Measurements from ENCODE around the gene HLA-DPB1.

The HLA-DPB1 gene

DNA sequence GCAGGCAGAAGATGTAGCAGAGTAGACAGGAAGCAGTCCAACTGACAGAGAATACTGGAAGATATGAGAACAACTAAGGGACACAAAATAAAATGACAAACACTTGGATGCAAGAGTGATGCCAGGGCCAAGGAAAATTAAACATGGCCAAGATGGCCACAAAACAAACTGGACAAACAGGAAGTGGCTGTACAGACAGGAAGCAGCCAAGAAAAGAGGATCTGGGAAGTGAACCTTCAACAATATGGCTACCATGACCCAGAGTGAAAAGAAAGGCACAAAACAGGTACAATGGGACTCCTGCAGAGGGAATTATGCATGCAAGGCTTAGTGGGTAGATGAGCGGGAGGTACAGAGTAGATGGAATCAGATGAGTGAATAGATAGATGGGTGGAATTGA is 29.1 kb downstream of the HLA-DPB1 start:
- TF ChIP-seq EZH2 (IDR thresholded peaks at IDR 0.05): no peak
- TF ChIP-seq FOXP2 (optimal IDR thresholded peaks at IDR 0.05; ENCODE audit: control extremely low read depth, extremely low read length, insufficient read depth): no peak
- TF ChIP-seq POLR2AphosphoS5 (IDR thresholded peaks at IDR 0.05; ENCODE audit: borderline replicate concordance, low read depth, low read length): no peak
- DNase-seq (ENCODE audit: low read depth, low spot score): no peak
- Histone ChIP-seq H3K27ac (no peak overlapping the region), H3K9ac (ENCODE audit: insufficient read length) (no peak overlapping the region), H3K4me3 (no peak overlapping the region), H3K36me3 (ENCODE audit: insufficient read depth, low read length) (no peaks in the 10 kb centered on the region), H3K9me3 (ENCODE audit: low read depth, low read length) (no peaks in the 10 kb centered on the region)

DNA sequence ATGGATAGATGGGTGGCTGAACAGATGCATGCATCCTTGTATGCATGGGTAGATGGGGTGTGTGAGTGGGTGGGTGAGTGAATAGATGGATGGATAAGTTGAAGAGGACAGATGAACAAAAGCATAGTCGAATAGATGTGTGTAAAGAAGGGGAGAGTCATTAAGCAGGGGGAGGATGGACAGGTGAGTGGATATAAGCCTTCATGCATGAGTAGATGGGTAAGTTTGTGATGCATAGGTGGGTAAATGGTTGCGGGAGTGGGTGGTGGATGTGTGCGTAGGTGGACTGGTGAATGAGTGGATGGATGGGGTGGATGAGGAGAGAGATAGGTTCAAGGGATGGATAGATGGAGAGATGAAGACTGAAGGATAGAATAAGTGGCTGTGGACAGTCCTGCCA is 29.6 kb downstream of the HLA-DPB1 start:
- no peak for DNase-seq (ENCODE audit: low read depth, low spot score)
- Histone ChIP-seq H3K9me3 (ENCODE audit: low read depth, low read length) (no peaks in the 10 kb centered on the region), H3K27ac (no peak overlapping the region), H3K4me3 (no peak overlapping the region), H3K9ac (ENCODE audit: insufficient read length) (no peak overlapping the region), H3K36me3 (ENCODE audit: insufficient read depth, low read length) (no peaks in the 10 kb centered on the region)
- TF ChIP-seq EZH2 (IDR thresholded peaks at IDR 0.05): no peak
- no peak for TF ChIP-seq FOXP2 (optimal IDR thresholded peaks at IDR 0.05; ENCODE audit: control extremely low read depth, extremely low read length, insufficient read depth)
- TF ChIP-seq POLR2AphosphoS5 (IDR thresholded peaks at IDR 0.05; ENCODE audit: borderline replicate concordance, low read depth, low read length): no peak

DNA sequence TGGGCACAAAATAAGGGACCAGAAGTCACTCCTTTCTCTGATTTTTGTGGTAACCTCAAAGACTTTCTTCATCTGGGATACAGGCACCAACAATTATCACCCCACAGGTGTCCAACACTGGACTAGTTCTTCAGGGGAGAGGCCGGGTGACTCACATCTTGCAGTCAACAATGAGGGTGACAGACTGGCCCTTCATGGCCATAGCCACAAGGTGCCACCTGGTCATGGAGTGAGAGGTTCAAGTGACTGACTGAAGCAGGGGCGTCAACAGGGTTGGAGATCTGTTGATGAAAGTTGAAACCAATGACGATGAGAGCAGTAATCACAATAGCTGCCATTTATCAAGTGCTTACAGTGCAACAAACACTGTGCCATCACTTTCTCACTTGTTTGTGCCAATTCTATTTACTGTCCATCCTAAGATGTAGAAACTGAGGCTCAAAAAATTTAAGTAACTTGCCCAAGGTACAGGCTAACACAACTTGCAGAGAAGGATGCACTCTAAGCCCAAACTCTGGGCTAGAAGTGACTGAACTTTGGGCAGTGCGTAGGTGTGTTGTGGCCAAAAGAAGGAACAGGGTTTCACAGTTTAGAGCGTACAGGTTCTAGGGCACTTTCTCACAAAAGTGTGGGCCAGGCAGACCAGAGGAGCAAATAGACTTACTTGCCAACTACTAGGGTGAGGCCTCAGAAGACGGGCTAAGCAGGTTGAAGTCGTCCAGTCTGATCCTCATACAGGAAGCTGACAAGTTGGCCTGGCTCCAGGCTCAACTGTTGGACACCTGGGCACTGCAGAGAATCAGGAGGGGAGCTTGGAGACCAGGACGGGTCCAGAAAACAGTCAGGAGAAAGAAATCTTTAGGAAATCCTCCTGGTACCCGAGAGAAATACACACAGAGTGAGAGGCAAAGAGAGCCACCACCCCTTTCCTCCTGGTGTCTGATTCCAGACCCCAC is 30.4 kb downstream of the HLA-DPB1 start:
- no peak for TF ChIP-seq POLR2AphosphoS5 (IDR thresholded peaks at IDR 0.05; ENCODE audit: borderline replicate concordance, low read depth, low read length)
- no peak for TF ChIP-seq EZH2 (IDR thresholded peaks at IDR 0.05)
- TF ChIP-seq FOXP2 (optimal IDR thresholded peaks at IDR 0.05; ENCODE audit: control extremely low read depth, extremely low read length, insufficient read depth): no peak
- DNase-seq (ENCODE audit: low read depth, low spot score): no peak

DNA sequence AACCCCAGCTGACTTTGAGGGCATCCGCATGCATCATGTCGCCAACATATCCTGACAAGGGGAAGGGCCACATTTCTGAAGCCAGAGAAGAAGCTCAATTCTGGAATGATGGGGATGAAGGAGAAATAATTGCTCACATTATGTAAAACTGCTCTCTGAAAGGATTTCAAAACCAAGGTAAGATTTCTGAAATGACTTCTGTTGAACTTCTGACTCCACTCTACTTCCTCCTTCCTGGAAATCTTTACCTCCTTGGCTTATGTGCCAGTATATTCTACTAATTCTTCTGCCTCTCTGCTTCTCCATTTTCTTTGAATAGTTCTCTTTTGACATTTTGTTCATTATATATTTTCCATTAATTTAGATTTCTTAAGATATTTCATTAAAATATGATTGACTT is 31.9 kb downstream of the HLA-DPB1 start:
- no peak overlapping the region for H3K4me3 ChIP-seq
- no peak for TF ChIP-seq FOXP2 (optimal IDR thresholded peaks at IDR 0.05; ENCODE audit: control extremely low read depth, extremely low read length, insufficient read depth)
- H3K9ac ChIP-seq (ENCODE audit: insufficient read length): no peak overlapping the region
- H3K27ac ChIP-seq: no peak overlapping the region
- H3K36me3 ChIP-seq (ENCODE audit: insufficient read depth, low read length): no peaks in the 10 kb centered on the region
- no peaks in the 10 kb centered on the region for H3K9me3 ChIP-seq (ENCODE audit: low read depth, low read length)
- no peak for DNase-seq (ENCODE audit: low read depth, low spot score)

More for the DNA sequence above, 30.4 kb downstream of the HLA-DPB1 start:
- H3K9ac ChIP-seq (ENCODE audit: insufficient read length): no peak overlapping the region
- no peak overlapping the region for H3K27ac ChIP-seq
- H3K4me3 ChIP-seq: no peak overlapping the region
- H3K9me3 ChIP-seq (ENCODE audit: low read depth, low read length): no peaks in the 10 kb centered on the region
- no peaks in the 10 kb centered on the region for H3K36me3 ChIP-seq (ENCODE audit: insufficient read depth, low read length)

DNA sequence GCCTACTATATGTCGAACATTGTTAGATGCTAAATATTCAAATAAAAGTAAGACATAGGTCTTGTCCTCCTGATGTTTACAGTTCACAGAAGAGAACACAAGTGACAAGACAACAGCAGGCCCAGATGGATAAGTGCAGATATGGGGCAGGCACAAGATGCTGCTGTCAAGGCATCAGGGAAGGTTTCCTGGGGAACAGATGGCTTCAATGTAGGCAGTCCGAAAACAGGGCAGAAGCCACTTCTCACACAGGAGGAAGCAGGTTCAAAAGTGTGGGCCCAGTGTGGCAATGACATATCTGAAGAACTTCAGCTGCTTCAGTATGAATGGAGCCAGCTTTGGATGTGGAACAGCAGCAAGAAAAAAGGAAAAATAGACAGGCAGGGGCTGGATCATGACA is 32.5 kb downstream of the HLA-DPB1 start:
- H3K9me3 ChIP-seq (ENCODE audit: low read depth, low read length): no peaks in the 10 kb centered on the region
- no peaks in the 10 kb centered on the region for H3K36me3 ChIP-seq (ENCODE audit: insufficient read depth, low read length)
- no peak overlapping the region for H3K27ac ChIP-seq
- TF ChIP-seq POLR2AphosphoS5 (IDR thresholded peaks at IDR 0.05; ENCODE audit: borderline replicate concordance, low read depth, low read length) (no peak), EZH2 (IDR thresholded peaks at IDR 0.05) (no peak), FOXP2 (optimal IDR thresholded peaks at IDR 0.05; ENCODE audit: control extremely low read depth, extremely low read length, insufficient read depth) (no peak)
- H3K4me3 ChIP-seq: no peak overlapping the region
- H3K9ac ChIP-seq (ENCODE audit: insufficient read length): no peak overlapping the region
- DNase-seq (ENCODE audit: low read depth, low spot score): no peak

DNA sequence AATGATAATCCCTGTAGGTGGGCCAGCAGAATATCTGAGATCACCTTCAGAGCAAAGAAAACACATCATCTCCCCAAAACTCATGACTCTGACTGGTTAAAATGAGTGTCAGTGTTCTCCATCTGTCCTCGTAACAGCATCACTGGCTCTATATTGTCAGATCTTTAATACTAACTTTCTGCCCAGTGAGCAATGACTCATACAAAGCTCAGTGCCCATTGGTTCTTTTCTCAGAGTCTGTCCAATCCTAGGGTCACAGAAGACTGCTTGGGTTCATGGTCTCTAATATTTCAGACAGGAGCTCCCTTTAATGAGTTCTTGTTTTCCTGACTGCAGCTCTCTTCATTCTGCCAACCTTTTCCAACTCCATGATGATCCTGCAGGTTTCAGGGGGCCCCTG is 36.4 kb downstream of the HLA-DPB1 start:
- no peak overlapping the region for H3K9ac ChIP-seq (ENCODE audit: insufficient read length)
- no peak for DNase-seq (ENCODE audit: low read depth, low spot score)
- TF ChIP-seq FOXP2 (optimal IDR thresholded peaks at IDR 0.05; ENCODE audit: control extremely low read depth, extremely low read length, insufficient read depth) (no peak), EZH2 (IDR thresholded peaks at IDR 0.05) (no peak), POLR2AphosphoS5 (IDR thresholded peaks at IDR 0.05; ENCODE audit: borderline replicate concordance, low read depth, low read length) (no peak)

DNA sequence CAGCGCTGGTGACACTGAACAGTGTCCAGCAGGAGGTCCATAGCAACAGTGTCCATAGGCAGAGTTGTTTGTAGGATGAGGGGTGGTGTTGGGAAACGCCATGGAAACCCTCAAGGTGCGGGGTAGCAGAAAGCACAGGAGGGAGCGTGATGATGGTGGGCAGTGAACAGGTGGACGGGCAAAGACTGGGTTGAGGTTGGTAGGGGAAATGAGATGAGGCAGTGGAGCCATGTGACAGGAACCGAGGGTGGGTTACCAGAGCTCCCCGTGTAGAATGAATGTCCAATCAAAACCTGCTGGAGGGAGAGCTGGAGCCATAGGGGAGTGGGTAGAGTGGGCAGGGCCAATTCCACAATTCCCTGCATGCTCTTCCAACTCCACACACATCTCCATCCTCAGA is 38.0 kb downstream of the HLA-DPB1 start:
- no peaks in the 10 kb centered on the region for H3K9me3 ChIP-seq (ENCODE audit: low read depth, low read length)
- no peak overlapping the region for H3K4me3 ChIP-seq
- H3K9ac ChIP-seq (ENCODE audit: insufficient read length): no peak overlapping the region
- H3K36me3 ChIP-seq (ENCODE audit: insufficient read depth, low read length): no peaks in the 10 kb centered on the region
- H3K27ac ChIP-seq: no peak overlapping the region
- TF ChIP-seq POLR2AphosphoS5 (IDR thresholded peaks at IDR 0.05; ENCODE audit: borderline replicate concordance, low read depth, low read length) (no peak), EZH2 (IDR thresholded peaks at IDR 0.05) (no peak)
- no peak for DNase-seq (ENCODE audit: low read depth, low spot score)

More for the DNA sequence above, 36.4 kb downstream of the HLA-DPB1 start:
- no peaks in the 10 kb centered on the region for H3K9me3 ChIP-seq (ENCODE audit: low read depth, low read length)
- H3K36me3 ChIP-seq (ENCODE audit: insufficient read depth, low read length): no peaks in the 10 kb centered on the region
- H3K27ac ChIP-seq: no peak overlapping the region
- H3K4me3 ChIP-seq: no peak overlapping the region

DNA sequence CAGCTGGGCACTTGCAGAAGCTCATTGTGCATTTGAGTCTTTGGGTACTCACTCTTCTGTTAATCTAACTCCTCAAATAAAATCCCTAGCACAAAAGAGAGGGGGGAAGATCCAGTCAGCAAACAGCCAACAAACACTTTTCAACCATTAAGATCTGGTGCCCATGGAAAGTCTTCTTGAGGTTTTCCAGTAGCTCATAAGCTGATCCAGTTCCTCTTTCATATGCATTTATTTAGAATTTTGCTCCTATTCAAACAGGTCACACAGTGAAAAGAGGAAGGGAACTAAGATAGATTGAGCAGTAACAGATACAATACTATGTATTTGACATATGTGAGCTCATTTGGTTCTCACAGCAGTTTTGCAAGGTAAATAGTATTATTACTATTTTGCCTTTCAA is 38.6 kb downstream of the HLA-DPB1 start:
- DNase-seq (ENCODE audit: low read depth, low spot score): no peak
- Histone ChIP-seq H3K36me3 (ENCODE audit: insufficient read depth, low read length) (no peaks in the 10 kb centered on the region), H3K27ac (no peak overlapping the region), H3K4me3 (no peak overlapping the region), H3K9me3 (ENCODE audit: low read depth, low read length) (no peaks in the 10 kb centered on the region), H3K9ac (ENCODE audit: insufficient read length) (no peak overlapping the region)
- TF ChIP-seq EZH2 (IDR thresholded peaks at IDR 0.05) (no peak), FOXP2 (optimal IDR thresholded peaks at IDR 0.05; ENCODE audit: control extremely low read depth, extremely low read length, insufficient read depth) (no peak), POLR2AphosphoS5 (IDR thresholded peaks at IDR 0.05; ENCODE audit: borderline replicate concordance, low read depth, low read length) (no peak)

DNA sequence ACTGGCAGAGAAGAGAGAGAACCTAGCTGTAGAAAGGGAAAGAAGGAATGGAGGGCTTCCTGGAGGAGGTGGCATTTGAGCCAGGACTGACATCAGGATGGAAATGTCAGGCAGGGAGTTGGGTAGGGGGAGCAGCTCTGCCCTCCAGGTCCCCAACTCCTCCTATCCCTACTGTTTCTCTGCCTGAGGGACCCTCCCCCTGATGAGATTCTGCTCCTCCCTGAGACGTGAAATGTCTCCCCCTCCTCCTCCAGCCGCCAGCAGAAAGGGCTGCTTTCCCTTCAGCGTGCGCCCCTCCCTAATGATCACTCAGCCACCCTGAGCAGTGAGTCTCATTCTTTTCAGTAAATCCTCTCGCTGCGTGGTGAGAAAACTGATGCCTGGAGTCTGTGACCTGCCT is 40.6 kb downstream of the HLA-DPB1 start:
- Histone ChIP-seq H3K27ac (no peak overlapping the region), H3K36me3 (ENCODE audit: insufficient read depth, low read length) (no peaks in the 10 kb centered on the region), H3K9ac (ENCODE audit: insufficient read length) (no peak overlapping the region)

More for the DNA sequence above, 40.6 kb downstream of the HLA-DPB1 start:
- H3K4me3 ChIP-seq: no peak overlapping the region
- TF ChIP-seq FOXP2 (optimal IDR thresholded peaks at IDR 0.05; ENCODE audit: control extremely low read depth, extremely low read length, insufficient read depth) (no peak), EZH2 (IDR thresholded peaks at IDR 0.05) (no peak), POLR2AphosphoS5 (IDR thresholded peaks at IDR 0.05; ENCODE audit: borderline replicate concordance, low read depth, low read length) (no peak)
- H3K9me3 ChIP-seq (ENCODE audit: low read depth, low read length): no peaks in the 10 kb centered on the region
- DNase-seq (ENCODE audit: low read depth, low spot score): no peak

Data from SK-N-MC (cell line).